A549 treated with GW870086 at 1 μM for 4 hours (cell line): ENCODE data around the gene MORF4L1. TPM values are rescaled to one million over a fixed set of nuclear protein-coding genes. Genes with fewer than 3 reads are reported as not detected.

ENCODE experiments used
- total RNA-seq: library from RNA; stranded (reverse); fragments of 200-300 nt; extraction: Qiagen RNA extraction; gene quantifications from 5 replicates; pipeline ENCODE4 v1.2.3, GENCODE V29; 2022; ENCODE audit warnings: low read depth

Gene MORF4L1
- total RNA-seq: 342 to 545 TPM (median 365 TPM) in 5 replicates

GRCh38 chr15:78872155-78872971, at the start of gene MORF4L1:
Gene MORF4L1, plus strand, starts transcription at chr15:78872890. Its CDS starts 128 bp downstream, at chr15:78873018.

DNA sequence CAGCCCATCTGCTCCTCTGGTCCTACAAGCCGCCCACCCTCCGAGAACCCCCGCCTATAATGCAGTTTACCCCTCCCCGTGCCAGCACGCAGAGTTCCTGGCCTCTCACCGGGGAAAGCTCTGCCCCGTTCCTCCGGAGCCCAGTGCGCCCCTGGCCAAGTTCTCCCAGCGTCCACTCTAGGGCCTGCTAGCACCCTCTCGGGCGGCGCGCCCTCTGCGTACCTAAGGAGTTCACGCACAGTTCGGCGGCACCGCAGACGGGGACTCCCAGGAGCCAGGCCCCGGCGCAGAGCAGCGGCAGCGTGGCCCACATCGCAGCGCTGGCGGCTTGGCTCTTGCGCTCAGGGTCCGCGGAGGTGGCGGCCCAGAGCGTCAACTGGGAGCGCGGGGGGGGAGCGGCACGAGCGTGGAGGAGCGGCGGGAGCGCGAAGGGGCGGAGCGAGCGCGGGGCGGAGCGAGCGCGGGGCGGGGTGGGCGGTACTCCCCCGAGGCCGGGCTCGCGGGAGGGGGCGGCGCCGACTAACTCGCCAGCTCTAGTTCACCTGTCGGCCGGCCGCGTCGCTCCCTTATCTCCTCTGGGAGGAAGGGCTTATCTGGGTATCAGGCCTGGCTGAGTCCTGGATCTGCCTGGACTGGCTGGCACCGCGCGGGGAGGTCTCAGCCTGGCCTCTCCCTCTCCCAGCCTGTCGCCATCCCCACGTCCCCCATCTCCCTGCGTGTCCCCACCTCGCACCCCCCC, 72.1 kb downstream of the MORF4L1 start, which contains the start of gene CTSH:
Gene CTSH, minus strand, starts transcription at position 378 of the 739 bp plus-strand sequence. Its CDS starts 65 bp downstream, at position 313.

Other genes with a start within 250 kb of the MORF4L1 start
- gene CHRNB4, start 231.7 kb upstream of the MORF4L1 start, total RNA-seq: 0.52 to 1.6 TPM (median 1.1 TPM) in 5 replicates
- 4.8 to 7.8 TPM (median 6.2 TPM) in 5 replicates for gene ADAMTS7, start 61.4 kb upstream of the MORF4L1 start, total RNA-seq
- gene CTSH, start 72.2 kb downstream of the MORF4L1 start, total RNA-seq: 40.7 to 48.7 TPM (median 46.8 TPM) in 5 replicates
- 0.10 to 0.36 TPM (median 0.30 TPM) in 5 replicates for gene RASGRF1, start 217.9 kb downstream of the MORF4L1 start, total RNA-seq